Colonic mucosa (tissue), 4 donors: ENCODE data around the gene PRKCQ. TPM values are rescaled to one million over a fixed set of nuclear protein-coding genes. Genes with fewer than 3 reads are reported as not detected.

Source experiments
- DNase-seq: peaks from one replicate; pipeline ENCODE4 v3.0.0-alpha.2; 2020
- H3K27ac ChIP-seq: fragments of 200-600 bp; one replicate; pipeline ENCODE4 v1.8.0; 2021
- H3K27me3 ChIP-seq: fragments of 200-600 bp; one replicate; pipeline ENCODE4 v1.8.0; 2021
- H3K36me3 ChIP-seq: fragments of 200-600 bp; one replicate; pipeline ENCODE4 v1.8.0; 2021
- H3K4me1 ChIP-seq: fragments of 200-600 bp; one replicate; pipeline ENCODE4 v1.8.0; 2021; ENCODE audit warnings: mild to moderate bottlenecking
- H3K4me3 ChIP-seq: fragments of 200-600 bp; one replicate; pipeline ENCODE4 v1.8.0; 2021
- H3K9ac ChIP-seq, 2 donors: one replicate each; pipeline ENCODE4 v1.7.0; 2013; ENCODE audit warnings: control low read depth in 2 of 2, low read depth in 2 of 2, low read length in 2 of 2
- H3K9me3 ChIP-seq: fragments of 200-600 bp; one replicate; pipeline ENCODE4 v1.8.0; 2021
- CTCF ChIP-seq: fragments of 200-600 bp; IDR thresholded peaks from one replicate; pipeline ENCODE4 v1.8.0; 2022; ENCODE audit warnings: antibody characterized with exemption, mild to moderate bottlenecking
- intact Hi-C: fragments of 100-400 bp; cut with DNase I; formaldehyde crosslinking; loops from one replicate; pipeline ENCODE4 v1.14.1; 2022
- total RNA-seq, 2 donors: library from RNA; stranded (reverse); fragmentation: NEBNext Ultra II Directional in 1 of 2; extraction: Animal tissue kit (Norgen Biotek cat#: 25700) in 1 of 2; gene quantifications; one replicate each; pipeline ENCODE4 v1.2.1, GENCODE V29; 2021
- donor health status: healthy.
- donor health status: DM: no; HTN: no; CAD: no.
- donor health status: DM: no; HTN: no; CAD: no.

The PRKCQ gene
- total RNA-seq, 2 donors from 2014 or later = 0.93 to 0.94 TPM

GRCh38 chr10:6567884-6568283 lies 12.2 kb downstream of the PRKCQ start:
- H3K4me3 ChIP-seq = no peak overlapping the region
- no peak for DNase-seq
- H3K4me1 ChIP-seq = no peaks in the 10 kb centered on the region
- H3K36me3 ChIP-seq = no peaks in the 10 kb centered on the region
- intact Hi-C loops = no loop called here
- no peak for TF ChIP-seq CTCF
- H3K27me3 ChIP-seq = no peaks in the 10 kb centered on the region
- no peaks in the 10 kb centered on the region for H3K9me3 ChIP-seq
- no peak overlapping the region for H3K9ac ChIP-seq
- H3K27ac ChIP-seq = no peak overlapping the region

DNA sequence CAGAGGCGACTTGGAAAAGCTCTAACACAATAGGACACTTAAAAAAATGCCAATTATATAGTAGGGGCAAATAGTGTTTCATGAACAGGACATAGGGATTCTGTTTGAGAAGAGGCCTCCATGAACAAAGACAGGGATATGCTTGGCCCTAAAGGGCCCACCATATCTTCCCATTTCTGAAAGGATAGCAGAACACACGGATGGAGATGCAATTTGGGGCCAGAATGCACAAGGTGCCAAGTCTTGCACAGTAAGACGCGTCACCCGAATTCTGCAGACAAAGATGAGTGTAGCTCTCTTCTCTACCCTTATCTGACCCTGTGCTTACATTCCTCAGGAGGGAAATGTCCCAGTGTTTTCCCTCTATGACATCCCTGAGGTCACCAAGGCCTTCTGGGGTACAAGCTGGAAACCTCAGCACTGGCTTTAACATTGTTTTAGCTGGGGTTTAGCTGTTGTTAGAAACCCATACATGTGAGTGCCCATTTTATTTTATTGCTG lies 12.8 kb downstream of the PRKCQ start:
- Histone ChIP-seq H3K4me3 (no peak overlapping the region), H3K9me3 (no peaks in the 10 kb centered on the region), H3K36me3 (no peaks in the 10 kb centered on the region), H3K27me3 (no peaks in the 10 kb centered on the region), H3K9ac (no peak overlapping the region), H3K4me1 (no peaks in the 10 kb centered on the region), H3K27ac (no peak overlapping the region)
- intact Hi-C loops = no loop called here
- no peak for TF ChIP-seq CTCF
- no peak for DNase-seq

DNA sequence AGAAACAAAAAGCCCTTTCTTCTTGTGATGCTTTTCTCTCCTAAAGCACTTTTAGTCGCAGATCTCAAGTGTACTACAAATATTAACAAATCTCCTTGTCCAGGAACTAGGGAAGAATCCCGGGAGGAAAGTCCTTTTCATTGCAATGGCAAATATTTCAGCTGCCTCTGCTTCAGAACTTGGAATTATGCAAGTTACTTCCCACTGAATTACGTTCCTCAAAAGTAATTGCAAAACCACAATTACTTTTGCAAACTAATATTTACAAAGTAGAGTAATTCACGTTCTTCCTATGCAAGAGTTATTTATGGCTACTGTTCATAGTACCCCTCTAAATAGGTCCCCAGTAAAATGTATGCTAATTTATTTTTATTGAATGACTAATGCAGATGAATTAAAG lies 14.5 kb downstream of the PRKCQ start:
- Histone ChIP-seq H3K36me3 (no peaks in the 10 kb centered on the region), H3K27me3 (no peaks in the 10 kb centered on the region), H3K9me3 (no peaks in the 10 kb centered on the region), H3K4me1 (no peaks in the 10 kb centered on the region), H3K27ac (no peak overlapping the region), H3K9ac (no peak overlapping the region), H3K4me3 (no peak overlapping the region)
- intact Hi-C loops = no loop called here
- no peak for DNase-seq
- TF ChIP-seq CTCF = no peak

DNA sequence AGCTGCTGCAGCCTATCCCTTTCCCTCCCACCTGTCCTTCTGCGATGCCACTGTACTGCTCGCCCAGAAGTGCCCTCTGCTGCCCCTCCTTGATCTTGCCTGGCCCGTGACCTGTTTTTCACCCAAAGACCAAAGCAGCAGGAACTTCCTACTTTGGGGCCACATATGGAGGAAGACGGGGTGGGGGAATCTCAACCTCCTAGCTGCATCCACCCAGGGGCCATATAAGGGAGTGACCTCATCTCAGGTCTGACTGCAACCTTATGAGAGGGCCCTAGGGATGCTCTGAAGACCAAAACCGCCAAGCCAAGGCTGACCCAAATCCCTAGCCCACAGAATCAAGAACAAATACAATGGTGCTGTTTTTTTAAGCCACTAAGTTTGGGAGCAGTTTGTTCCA lies 15.7 kb downstream of the PRKCQ start:
- intact Hi-C loops = no loop called here

DNA sequence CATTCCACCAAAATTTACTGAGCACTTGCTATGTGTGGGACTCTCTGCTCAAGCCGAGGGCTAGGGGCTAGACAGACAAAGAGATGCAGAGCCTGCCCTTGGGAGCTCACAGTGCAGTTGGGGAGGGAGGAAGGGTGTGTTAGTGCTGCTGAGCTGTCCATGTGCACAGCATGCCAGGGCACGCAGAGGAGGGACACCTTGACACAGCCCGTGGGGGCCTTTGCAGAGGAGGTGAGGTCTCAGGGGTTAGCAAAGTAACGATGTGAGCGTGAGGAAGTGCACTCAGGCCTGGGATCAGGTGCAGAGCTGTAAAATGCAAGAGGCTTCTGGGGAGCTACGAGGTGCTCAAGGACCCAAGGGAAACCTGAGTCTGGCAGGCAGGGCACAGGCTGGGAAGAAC lies 16.3 kb downstream of the PRKCQ start:
- Histone ChIP-seq H3K27ac (no peak overlapping the region), H3K36me3 (no peaks in the 10 kb centered on the region), H3K9ac (no peak overlapping the region), H3K9me3 (no peaks in the 10 kb centered on the region), H3K4me1 (no peaks in the 10 kb centered on the region), H3K4me3 (no peak overlapping the region), H3K27me3 (no peaks in the 10 kb centered on the region)
- intact Hi-C loops = no loop called here
- DNase-seq = no peak
- no peak for TF ChIP-seq CTCF

More for the DNA sequence above, 15.7 kb downstream of the PRKCQ start:
- Histone ChIP-seq H3K4me1 (no peaks in the 10 kb centered on the region), H3K27ac (no peak overlapping the region), H3K27me3 (no peaks in the 10 kb centered on the region), H3K36me3 (no peaks in the 10 kb centered on the region), H3K4me3 (no peak overlapping the region), H3K9me3 (no peaks in the 10 kb centered on the region), H3K9ac (no peak overlapping the region)
- no peak for TF ChIP-seq CTCF
- DNase-seq = no peak

GRCh38 chr10:6563075-6563474 lies 17.0 kb downstream of the PRKCQ start:
- Histone ChIP-seq H3K4me1 (no peaks in the 10 kb centered on the region), H3K9ac (no peak overlapping the region), H3K9me3 (no peaks in the 10 kb centered on the region), H3K27me3 (no peaks in the 10 kb centered on the region), H3K36me3 (no peaks in the 10 kb centered on the region), H3K4me3 (no peak overlapping the region), H3K27ac (no peak overlapping the region)
- no peak for DNase-seq
- TF ChIP-seq CTCF = no peak
- intact Hi-C loops = no loop called here
